Heart left ventricle (tissue), 13 donors: Measurements from ENCODE around the gene PRPF8.

ENCODE experiments used
- POLR2A ChIP-seq, 2 donors: fragments of 450-650 bp; IDR thresholded peaks; one replicate each; pipeline ENCODE4 v1.6.1; 2017; ENCODE audit warnings: antibody characterized with exemption in 2 of 2, mild to moderate bottlenecking in 2 of 2, moderate library complexity in 2 of 2
- TF ChIP-seq, protein P1 (sequence below), 12 donors: fragments of 200-600 bp; sonication (generic) in 4 of 12; IDR thresholded peaks; one replicate each; pipeline versions ENCODE4 v1.5.0 to v1.8.0; 2018 to 2022; ENCODE audit warnings: antibody characterized with exemption in 12 of 12, mild to moderate bottlenecking in 5 of 12
- donor health status: ischemic (EF 13 %, LVEDD 7.1; RV severe dilation, severe dysfunction).
- donor health status: DM: no; HTN: yes; CAD: no.
- donor health status: DM: no; HTN: no; CAD: no.
- donor health status: ischemic (EF 25% LVEDD 6.9; RV normal size, moderate dysfunction).
- donor health status: ischemic (EF 25% LVEDD 5.7; RV mildly dilated, moderate dysfunction).
- donor health status: ischemic (EF 35%, LVEDD 5.7; RV mildly dilated, moderate dysfunction).
- donor health status: nonischemic (EF 11% LVEDD 7.7; RV severe dilation, severe dysfunction).
- donor health status: DM: yes; HTN: yes; CAD: no.
- donor health status: PGD.
- donor health status: ischemic (EF 29% LVEDD 5.4; RV normal size, mild dysfunction).
- donor health status: nonischemic (EF 23%, LVEDD 6.1; RV moderate dilation, normal function).

DNA sequence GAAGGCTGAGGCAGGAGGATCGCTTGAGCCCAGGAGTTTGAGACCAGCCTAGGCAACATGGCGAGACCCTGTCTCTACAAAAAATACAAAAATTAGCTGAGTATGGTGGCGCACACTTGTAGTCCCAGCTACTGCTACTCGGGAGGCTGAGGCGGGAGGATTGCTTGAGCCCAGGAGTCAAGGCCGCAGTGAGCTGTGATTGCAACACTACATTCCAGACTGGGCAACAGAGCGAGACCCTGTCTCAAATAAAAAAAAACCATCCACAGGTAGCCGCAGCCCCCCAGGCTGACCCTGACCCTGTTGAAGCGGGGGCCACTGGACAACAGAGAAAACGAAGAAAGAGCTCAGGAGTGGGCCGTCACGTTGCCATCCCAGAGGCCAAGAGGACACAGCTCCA is 60.0 kb downstream of the PRPF8 start:
- TF ChIP-seq, protein P1, sequence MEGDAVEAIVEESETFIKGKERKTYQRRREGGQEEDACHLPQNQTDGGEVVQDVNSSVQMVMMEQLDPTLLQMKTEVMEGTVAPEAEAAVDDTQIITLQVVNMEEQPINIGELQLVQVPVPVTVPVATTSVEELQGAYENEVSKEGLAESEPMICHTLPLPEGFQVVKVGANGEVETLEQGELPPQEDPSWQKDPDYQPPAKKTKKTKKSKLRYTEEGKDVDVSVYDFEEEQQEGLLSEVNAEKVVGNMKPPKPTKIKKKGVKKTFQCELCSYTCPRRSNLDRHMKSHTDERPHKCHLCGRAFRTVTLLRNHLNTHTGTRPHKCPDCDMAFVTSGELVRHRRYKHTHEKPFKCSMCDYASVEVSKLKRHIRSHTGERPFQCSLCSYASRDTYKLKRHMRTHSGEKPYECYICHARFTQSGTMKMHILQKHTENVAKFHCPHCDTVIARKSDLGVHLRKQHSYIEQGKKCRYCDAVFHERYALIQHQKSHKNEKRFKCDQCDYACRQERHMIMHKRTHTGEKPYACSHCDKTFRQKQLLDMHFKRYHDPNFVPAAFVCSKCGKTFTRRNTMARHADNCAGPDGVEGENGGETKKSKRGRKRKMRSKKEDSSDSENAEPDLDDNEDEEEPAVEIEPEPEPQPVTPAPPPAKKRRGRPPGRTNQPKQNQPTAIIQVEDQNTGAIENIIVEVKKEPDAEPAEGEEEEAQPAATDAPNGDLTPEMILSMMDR (IDR thresholded peaks at IDR 0.05): no peak
- no peak for TF ChIP-seq POLR2A (IDR thresholded peaks at IDR 0.05)
